K562 (cell line): ENCODE data around the gene DYNC2I2. TPM values are rescaled to one million over a fixed set of nuclear protein-coding genes. Genes with fewer than 3 reads are reported as not detected.

ENCODE experiments used
- BCOR ChIP-seq: fragments of 450-650 bp; IDR thresholded peaks from 2 replicates; pipeline ENCODE4 v1.6.1; 2016
- CBX5 ChIP-seq: IDR thresholded peaks from 2 replicates; pipeline ENCODE4 v1.6.1; 2014; ENCODE audit warnings: low read depth, borderline replicate concordance
- HEY1 ChIP-seq: fragments of 250-450 bp; sonication (Bioruptor Pico); IDR thresholded peaks from 2 replicates; pipeline ENCODE4 v1.5.0; 2020; ENCODE audit warnings: mild to moderate bottlenecking, moderate library complexity, borderline replicate concordance
- HLTF ChIP-seq: fragments of 450-650 bp; IDR thresholded peaks from 2 replicates; pipeline ENCODE4 v1.6.1; 2016
- MAZ ChIP-seq, 2 experiments: fragments of 450-650 bp in 1 of 2; sonication (generic) in 1 of 2; formaldehyde crosslinking; IDR thresholded peaks in 1 of 2; conservative IDR thresholded peaks in 1 of 2; 2 replicates each; pipeline versions ENCODE4 v1.4.0 to v1.5.0; 2020; ENCODE audit warnings: mild to moderate bottlenecking in 1 of 2, missing genetic modification reagents in 1 of 2
- MCM2 ChIP-seq: fragments of 450-650 bp; IDR thresholded peaks from 2 replicates; pipeline ENCODE4 v1.6.1; 2017; ENCODE audit warnings: low read depth, mild to moderate bottlenecking
- MED1 ChIP-seq: sonication (generic); formaldehyde crosslinking; IDR thresholded peaks from 2 replicates; pipeline ENCODE4 v1.8.1; 2023; ENCODE audit warnings: missing genetic modification reagents, borderline replicate concordance
- NCOA2 ChIP-seq, 2 experiments: fragments of 450-650 bp; IDR thresholded peaks; 2 replicates each; pipeline ENCODE4 v1.6.1; 2018; ENCODE audit warnings: mild to moderate bottlenecking in 2 of 2, moderate library complexity in 1 of 2; ENCODE audit not compliant: partially characterized antibody in 2 of 2
- NR1H2 ChIP-seq: sonication (generic); formaldehyde crosslinking; IDR thresholded peaks from 2 replicates; pipeline ENCODE4 v1.4.0; 2020; ENCODE audit warnings: mild to moderate bottlenecking, missing genetic modification reagents
- NR3C1 ChIP-seq: sonication (generic); formaldehyde crosslinking; IDR thresholded peaks from 2 replicates; pipeline ENCODE4 v1.8.1; 2022; ENCODE audit warnings: missing genetic modification reagents
- POLR2AphosphoS5 ChIP-seq: IDR thresholded peaks from 2 replicates; pipeline ENCODE4 v1.6.1; 2011; ENCODE audit warnings: mild to moderate bottlenecking, low read depth, low read length, moderate library complexity; ENCODE audit not compliant: control insufficient read depth, insufficient read depth
- SIX5 ChIP-seq, 2 experiments: IDR thresholded peaks; 2 replicates each; pipeline ENCODE4 v1.6.1; 2011; ENCODE audit warnings: low read length in 2 of 2, borderline replicate concordance in 1 of 2, low read depth in 1 of 2, mild to moderate bottlenecking in 1 of 2, moderate library complexity in 1 of 2; ENCODE audit not compliant: insufficient read depth in 1 of 2
- SREBF1 ChIP-seq: fragments of 150-350 bp; IDR thresholded peaks from 2 replicates; pipeline ENCODE4 v1.6.1; 2014; ENCODE audit warnings: antibody characterized with exemption, low read depth, low read length, borderline replicate concordance
- TAL1 ChIP-seq: fragments of 450-650 bp; IDR thresholded peaks from 2 replicates; pipeline ENCODE4 v1.6.1; 2016; ENCODE audit warnings: mild to moderate bottlenecking
- TCF3 ChIP-seq: sonication (generic); formaldehyde crosslinking; IDR thresholded peaks from 2 replicates; pipeline ENCODE4 v1.4.0; 2020; ENCODE audit warnings: mild to moderate bottlenecking, missing genetic modification reagents
- TCF7 ChIP-seq: sonication (generic); IDR thresholded peaks from 2 replicates; pipeline ENCODE4 v1.6.1; 2016; ENCODE audit warnings: antibody characterized with exemption, borderline replicate concordance
- TCF7L2 ChIP-seq: fragments of 150-350 bp; IDR thresholded peaks from 2 replicates; pipeline ENCODE4 v1.6.1; 2016; ENCODE audit warnings: low read depth, mild to moderate bottlenecking, low read length, moderate library complexity
- ZNF445 ChIP-seq: fragments of 250-450 bp; sonication (Bioruptor Pico); IDR thresholded peaks from 2 replicates; pipeline ENCODE4 v1.4.0; 2020; ENCODE audit warnings: low read depth, mild to moderate bottlenecking, moderate library complexity
- polyA plus RNA-seq, 8 experiments: library from polyadenylated mRNA; depleted of rRNA in 4 of 8; stranded (reverse) in 5 of 8; unstranded in 3 of 8; fragments of >200 nt; fragmentation: Nextera tagmentation in 2 of 8; fragmentation: Illumina TruSeq in 1 of 8; extraction: Ambion mirVana in 2 of 8; extraction: Trizol in 1 of 8; gene quantifications; 2 replicates each; pipeline versions ENCODE4 v1.2.1 to v1.2.3, GENCODE V29; 2011 to 2014; ENCODE audit warnings: inconsistent platforms in 1 of 8, missing spikeins in 1 of 8
- total RNA-seq, 7 experiments: library from RNA; depleted of rRNA in 6 of 7; stranded (reverse); fragments of >200 nt in 6 of 7; fragmentation: Illumina TruSeq in 2 of 7; extraction: Trizol in 2 of 7; gene quantifications; 2 replicates each; pipeline versions ENCODE4 v1.2.1 to v1.2.3, GENCODE V29; 2011 to 2021; ENCODE audit warnings: low replicate concordance in 1 of 7
- TF ChIP-seq, protein P1 (sequence below): sonication (generic); formaldehyde crosslinking; IDR thresholded peaks from 2 replicates; pipeline ENCODE4 v1.9.0; 2022; ENCODE audit warnings: mild to moderate bottlenecking, missing genetic modification reagents
- TF ChIP-seq, protein P2 (sequence below): fragments of 450-650 bp; formaldehyde crosslinking; IDR thresholded peaks from 2 replicates; pipeline ENCODE4 v1.4.0; 2022; ENCODE audit warnings: mild to moderate bottlenecking, moderate library complexity
- TF ChIP-seq, protein P3 (sequence below): fragments of 450-650 bp; IDR thresholded peaks from 2 replicates; pipeline ENCODE4 v1.6.1; 2016; ENCODE audit warnings: mild to moderate bottlenecking
- TF ChIP-seq, protein P4 (sequence below): fragments of 450-650 bp; IDR thresholded peaks from 2 replicates; pipeline ENCODE4 v1.7.0; 2016; ENCODE audit warnings: borderline replicate concordance

The DYNC2I2 gene
- total and polyA plus RNA-seq, 9 of the 15 experiments (the other 6 are each of a cell fraction or from before 2014, with no cell fraction given), result 1.5 to 249 (median 70.0) TPM

DNA sequence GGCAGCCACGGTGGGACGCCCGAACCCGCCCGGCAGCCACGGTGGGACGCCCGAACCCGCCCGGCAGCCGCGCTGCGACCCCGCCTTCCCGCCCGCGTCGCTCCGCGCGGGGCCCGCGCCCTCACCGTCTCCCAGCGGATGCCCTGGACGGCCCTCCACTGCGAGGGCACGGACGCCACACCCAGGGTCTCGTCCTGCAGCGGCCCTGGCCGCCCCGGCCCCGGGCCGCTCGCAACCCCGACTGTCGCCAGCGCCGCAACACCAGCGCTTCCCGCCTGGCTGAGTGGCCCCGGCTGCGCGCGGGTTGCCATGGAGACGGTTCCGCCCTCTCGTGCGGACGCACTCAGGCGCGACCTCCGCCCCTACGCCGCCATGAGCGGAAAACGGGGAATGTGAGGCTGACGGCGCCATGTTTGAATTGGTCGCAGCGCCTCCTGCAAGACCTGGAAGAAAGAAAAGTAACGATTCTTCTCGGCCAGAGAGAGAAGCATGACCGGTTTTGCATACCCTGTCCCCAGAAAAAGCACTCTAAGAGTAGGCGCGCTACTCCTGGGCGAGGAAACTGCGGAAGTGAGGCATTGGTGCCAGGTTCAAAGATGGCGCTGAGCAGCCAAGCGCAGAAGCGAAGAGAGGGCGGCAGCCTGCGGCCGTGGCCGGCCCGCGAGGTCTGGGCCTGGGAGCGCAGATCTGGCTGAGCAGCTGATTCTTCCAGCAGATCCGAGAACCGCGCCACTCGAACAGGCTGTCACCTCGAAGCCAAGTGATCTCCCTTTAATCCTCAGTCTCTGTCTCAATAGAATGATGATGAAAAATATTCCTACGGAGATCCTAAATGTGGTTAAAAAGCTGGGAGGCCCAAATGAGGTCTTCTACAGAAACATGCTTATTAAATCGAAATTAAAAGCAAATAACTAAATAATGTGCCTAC lies at the start of gene DYNC2I2 (continued):
- TF ChIP-seq, protein P1, sequence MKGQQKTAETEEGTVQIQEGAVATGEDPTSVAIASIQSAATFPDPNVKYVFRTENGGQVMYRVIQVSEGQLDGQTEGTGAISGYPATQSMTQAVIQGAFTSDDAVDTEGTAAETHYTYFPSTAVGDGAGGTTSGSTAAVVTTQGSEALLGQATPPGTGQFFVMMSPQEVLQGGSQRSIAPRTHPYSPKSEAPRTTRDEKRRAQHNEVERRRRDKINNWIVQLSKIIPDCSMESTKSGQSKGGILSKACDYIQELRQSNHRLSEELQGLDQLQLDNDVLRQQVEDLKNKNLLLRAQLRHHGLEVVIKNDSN (CRISPR knock-in tag), result no peak
- TF ChIP-seq HEY1 (no peak), TCF7 (peak; percentile 40; the same call in 1 of the 2 replicates), SREBF1 (no peak), ZNF445 (CRISPR knock-in tag) (peak; percentile 51; the same call in 1 of the 2 replicates), CBX5 (peak; percentile 51; the same call in 1 of the 2 replicates), MCM2 (no peak), NR3C1 (CRISPR knock-in tag) (no peak), TCF7L2 (no peak), MED1 (CRISPR knock-in tag) (no peak), TCF3 (CRISPR knock-in tag) (no peak; the same call in 1 of the 2 replicates), BCOR (peak; percentile 62; the same call in 1 of the 2 replicates), POLR2AphosphoS5 (peak; percentile 89), SIX5 (IDR thresholded peaks at IDR 0.05; ENCODE audit: borderline replicate concordance in 1 of 2, insufficient read depth in 1 of 2, low read depth in 1 of 2, low read length in 2 of 2) (peak; percentile 81 to 84), HLTF (peak; percentile 47; the same call in 1 of the 2 replicates), NCOA2 (IDR thresholded peaks at IDR 0.05; ENCODE audit: partially characterized antibody in 2 of 2) (no peak), MAZ (CRISPR knock-in tag; conservative IDR thresholded peaks at IDR 0.05 in 1 of 2, IDR thresholded peaks at IDR 0.05 in 1 of 2) (peak; percentile 92 to 97), NR1H2 (CRISPR knock-in tag) (no peak), TAL1 (no peak)
- TF ChIP-seq, protein P2, sequence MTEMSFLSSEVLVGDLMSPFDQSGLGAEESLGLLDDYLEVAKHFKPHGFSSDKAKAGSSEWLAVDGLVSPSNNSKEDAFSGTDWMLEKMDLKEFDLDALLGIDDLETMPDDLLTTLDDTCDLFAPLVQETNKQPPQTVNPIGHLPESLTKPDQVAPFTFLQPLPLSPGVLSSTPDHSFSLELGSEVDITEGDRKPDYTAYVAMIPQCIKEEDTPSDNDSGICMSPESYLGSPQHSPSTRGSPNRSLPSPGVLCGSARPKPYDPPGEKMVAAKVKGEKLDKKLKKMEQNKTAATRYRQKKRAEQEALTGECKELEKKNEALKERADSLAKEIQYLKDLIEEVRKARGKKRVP (CRISPR knock-in tag), result peak; percentile 62; the same call in 1 of the 2 replicates
- TF ChIP-seq, protein P3, sequence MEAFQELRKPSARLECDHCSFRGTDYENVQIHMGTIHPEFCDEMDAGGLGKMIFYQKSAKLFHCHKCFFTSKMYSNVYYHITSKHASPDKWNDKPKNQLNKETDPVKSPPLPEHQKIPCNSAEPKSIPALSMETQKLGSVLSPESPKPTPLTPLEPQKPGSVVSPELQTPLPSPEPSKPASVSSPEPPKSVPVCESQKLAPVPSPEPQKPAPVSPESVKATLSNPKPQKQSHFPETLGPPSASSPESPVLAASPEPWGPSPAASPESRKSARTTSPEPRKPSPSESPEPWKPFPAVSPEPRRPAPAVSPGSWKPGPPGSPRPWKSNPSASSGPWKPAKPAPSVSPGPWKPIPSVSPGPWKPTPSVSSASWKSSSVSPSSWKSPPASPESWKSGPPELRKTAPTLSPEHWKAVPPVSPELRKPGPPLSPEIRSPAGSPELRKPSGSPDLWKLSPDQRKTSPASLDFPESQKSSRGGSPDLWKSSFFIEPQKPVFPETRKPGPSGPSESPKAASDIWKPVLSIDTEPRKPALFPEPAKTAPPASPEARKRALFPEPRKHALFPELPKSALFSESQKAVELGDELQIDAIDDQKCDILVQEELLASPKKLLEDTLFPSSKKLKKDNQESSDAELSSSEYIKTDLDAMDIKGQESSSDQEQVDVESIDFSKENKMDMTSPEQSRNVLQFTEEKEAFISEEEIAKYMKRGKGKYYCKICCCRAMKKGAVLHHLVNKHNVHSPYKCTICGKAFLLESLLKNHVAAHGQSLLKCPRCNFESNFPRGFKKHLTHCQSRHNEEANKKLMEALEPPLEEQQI, result no peak
- TF ChIP-seq, protein P4, sequence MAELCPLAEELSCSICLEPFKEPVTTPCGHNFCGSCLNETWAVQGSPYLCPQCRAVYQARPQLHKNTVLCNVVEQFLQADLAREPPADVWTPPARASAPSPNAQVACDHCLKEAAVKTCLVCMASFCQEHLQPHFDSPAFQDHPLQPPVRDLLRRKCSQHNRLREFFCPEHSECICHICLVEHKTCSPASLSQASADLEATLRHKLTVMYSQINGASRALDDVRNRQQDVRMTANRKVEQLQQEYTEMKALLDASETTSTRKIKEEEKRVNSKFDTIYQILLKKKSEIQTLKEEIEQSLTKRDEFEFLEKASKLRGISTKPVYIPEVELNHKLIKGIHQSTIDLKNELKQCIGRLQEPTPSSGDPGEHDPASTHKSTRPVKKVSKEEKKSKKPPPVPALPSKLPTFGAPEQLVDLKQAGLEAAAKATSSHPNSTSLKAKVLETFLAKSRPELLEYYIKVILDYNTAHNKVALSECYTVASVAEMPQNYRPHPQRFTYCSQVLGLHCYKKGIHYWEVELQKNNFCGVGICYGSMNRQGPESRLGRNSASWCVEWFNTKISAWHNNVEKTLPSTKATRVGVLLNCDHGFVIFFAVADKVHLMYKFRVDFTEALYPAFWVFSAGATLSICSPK, result no peak
